ENCODE measurements around the gene MECR.

MECR gene

GRCh38 chr1:29202584-29203340 lies 28.0 kb downstream of the MECR start:
- peak; percentile 96 for DNase-seq (ENCODE audit: low spot score)
- POLR2A ChIA-PET (ENCODE audit: low non-redundant PET): interaction anchor here (0.5 to 1.3 kb wide), 2 partner anchors 21 to 163 kb away, joined by 3 to 7 read pairs; partner anchors contain the start of gene SRSF4
- H3K27ac ChIP-seq: peak overlapping the region; percentile 9; the same call in 1 of the 2 replicates
- CTCF ChIA-PET: interaction anchor here (0.5 to 2.4 kb wide), 15 partner anchors 9 to 1070 kb away, joined by 3 to 21 read pairs (median 3); partner anchors contain the start of gene SRSF4
- TF ChIP-seq, protein P1, sequence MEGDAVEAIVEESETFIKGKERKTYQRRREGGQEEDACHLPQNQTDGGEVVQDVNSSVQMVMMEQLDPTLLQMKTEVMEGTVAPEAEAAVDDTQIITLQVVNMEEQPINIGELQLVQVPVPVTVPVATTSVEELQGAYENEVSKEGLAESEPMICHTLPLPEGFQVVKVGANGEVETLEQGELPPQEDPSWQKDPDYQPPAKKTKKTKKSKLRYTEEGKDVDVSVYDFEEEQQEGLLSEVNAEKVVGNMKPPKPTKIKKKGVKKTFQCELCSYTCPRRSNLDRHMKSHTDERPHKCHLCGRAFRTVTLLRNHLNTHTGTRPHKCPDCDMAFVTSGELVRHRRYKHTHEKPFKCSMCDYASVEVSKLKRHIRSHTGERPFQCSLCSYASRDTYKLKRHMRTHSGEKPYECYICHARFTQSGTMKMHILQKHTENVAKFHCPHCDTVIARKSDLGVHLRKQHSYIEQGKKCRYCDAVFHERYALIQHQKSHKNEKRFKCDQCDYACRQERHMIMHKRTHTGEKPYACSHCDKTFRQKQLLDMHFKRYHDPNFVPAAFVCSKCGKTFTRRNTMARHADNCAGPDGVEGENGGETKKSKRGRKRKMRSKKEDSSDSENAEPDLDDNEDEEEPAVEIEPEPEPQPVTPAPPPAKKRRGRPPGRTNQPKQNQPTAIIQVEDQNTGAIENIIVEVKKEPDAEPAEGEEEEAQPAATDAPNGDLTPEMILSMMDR (conservative IDR thresholded peaks at IDR 0.05; ENCODE audit: low read depth): peak; percentile 91

DNA sequence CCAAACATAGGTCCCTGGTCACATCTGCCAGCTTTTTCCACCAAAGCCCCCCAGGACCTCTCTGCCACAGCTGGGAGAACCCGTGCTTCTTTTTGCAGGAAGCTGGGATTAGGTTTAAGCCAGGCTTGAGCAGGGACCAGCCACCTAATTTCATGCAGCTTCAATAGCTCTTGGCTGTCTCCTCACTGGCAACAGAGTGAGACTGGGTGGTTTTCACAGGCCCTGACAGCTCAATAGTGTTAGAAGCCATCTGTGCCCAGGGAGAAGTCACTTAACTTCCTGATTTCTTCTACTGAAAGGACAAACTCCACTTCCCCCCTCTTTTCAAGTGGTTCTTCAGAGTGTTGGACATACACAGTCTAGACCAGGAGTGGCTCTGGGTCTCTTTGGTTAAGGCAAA lies 28.7 kb downstream of the MECR start:
- H3K27ac ChIP-seq: peak overlapping the region; percentile 52
- TF ChIP-seq, protein P1 (conservative IDR thresholded peaks at IDR 0.05; ENCODE audit: low read depth): no peak
- CTCF ChIA-PET: interaction anchor here (0.7 to 2.4 kb wide), 5 partner anchors 8 to 320 kb away, joined by 3 to 21 read pairs (median 5); partner anchors contain the start of gene SRSF4
- no peak for DNase-seq (ENCODE audit: low spot score)
- POLR2A ChIA-PET (ENCODE audit: low non-redundant PET): interaction anchor here (1.3 kb wide), 1 partner anchor 20 kb away, joined by 7 read pairs; the partner anchor contains the start of gene SRSF4

- TF ChIP-seq, protein P1 (conservative IDR thresholded peaks at IDR 0.05; ENCODE audit: low read depth): no peak
- CTCF ChIA-PET: interaction anchor here (2.1 to 2.4 kb wide), 2 partner anchors 20 to 320 kb away, joined by 9 to 21 read pairs; partner anchors contain the start of gene SRSF4
- no peak for DNase-seq (ENCODE audit: low spot score)
- POLR2A ChIA-PET (ENCODE audit: low non-redundant PET): no interaction called here
- peak overlapping the region; percentile 52 for H3K27ac ChIP-seq
Measured at GRCh38 chr1:29201595-29202051, 29.1 kb downstream of the MECR start.

- POLR2A ChIA-PET (ENCODE audit: low non-redundant PET): no interaction called here
- DNase-seq (ENCODE audit: low spot score): no peak
- H3K27ac ChIP-seq: no peak overlapping the region
- CTCF ChIA-PET: interaction anchor here (2.1 kb wide), 1 partner anchor 19 kb away, joined by 9 read pairs; the partner anchor contains the start of gene SRSF4
- TF ChIP-seq, protein P1 (conservative IDR thresholded peaks at IDR 0.05; ENCODE audit: low read depth): no peak
Measured at GRCh38 chr1:29200906-29201594, 29.7 kb downstream of the MECR start.

DNA sequence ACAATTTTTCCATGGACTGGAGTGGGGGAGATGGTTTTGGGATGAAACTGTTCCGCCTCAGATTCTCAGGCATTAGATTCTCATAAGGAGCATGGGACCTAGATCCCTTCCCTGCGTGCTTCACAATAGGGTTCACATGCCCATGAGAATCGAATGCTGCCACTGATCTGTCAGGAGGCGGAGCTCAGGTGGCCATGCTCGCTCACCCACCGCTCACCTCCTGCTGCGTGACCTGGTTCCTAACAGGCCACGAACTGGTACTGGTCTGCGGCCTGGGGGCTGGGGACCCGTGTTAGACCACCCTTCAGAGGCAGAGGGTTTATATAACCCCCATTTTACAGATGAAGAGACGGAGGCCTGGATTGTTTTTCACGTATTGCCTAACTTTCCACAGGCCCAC lies 32.7 kb downstream of the MECR start:
- no peak for DNase-seq (ENCODE audit: low spot score)
- TF ChIP-seq, protein P1 (conservative IDR thresholded peaks at IDR 0.05; ENCODE audit: low read depth): no peak
- H3K27ac ChIP-seq: no peak overlapping the region
- CTCF ChIA-PET: interaction anchor here (1.1 to 1.8 kb wide), 4 partner anchors 16 to 316 kb away, joined by 3 to 13 read pairs (median 6); partner anchors contain the start of gene SRSF4
- POLR2A ChIA-PET (ENCODE audit: low non-redundant PET): interaction anchor here (0.7 kb wide), 1 partner anchor 16 kb away, joined by 3 read pairs; no protein-coding TSS in a partner anchor

DNA sequence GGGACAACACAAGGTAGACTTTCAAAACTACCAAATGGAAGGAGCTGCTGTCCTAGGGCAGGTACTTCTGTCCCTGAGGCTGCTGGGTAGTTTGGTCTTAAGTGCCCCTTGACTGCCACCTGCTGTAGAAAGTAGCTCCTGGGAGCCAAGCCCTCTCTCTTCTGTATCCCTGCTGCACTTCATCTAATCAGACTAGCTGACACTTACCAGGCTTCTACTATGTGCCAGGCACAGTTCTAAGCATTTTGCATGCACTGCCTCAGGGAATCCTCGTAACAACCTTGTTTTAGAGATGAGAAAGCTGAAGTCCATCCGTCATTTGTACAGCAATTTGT lies 33.2 kb downstream of the MECR start:
- CTCF ChIA-PET: interaction anchor here (0.5 to 1.8 kb wide), 7 partner anchors 16 to 319 kb away, joined by 3 to 13 read pairs (median 5); partner anchors contain the start of gene SRSF4
- POLR2A ChIA-PET (ENCODE audit: low non-redundant PET): interaction anchor here (0.7 kb wide), 1 partner anchor 15 kb away, joined by 3 read pairs; no protein-coding TSS in a partner anchor
- TF ChIP-seq, protein P1 (conservative IDR thresholded peaks at IDR 0.05; ENCODE audit: low read depth): no peak
- H3K27ac ChIP-seq: no peak overlapping the region
- no peak for DNase-seq (ENCODE audit: low spot score)
